Measurements from ENCODE around the gene YTHDC1.
"Not testable (repeated sequence)": the region's sequence is repeated elsewhere in the genome, so short reads cannot be mapped to it uniquely, and the experiment has no call there.

Gene YTHDC1

GRCh38 chr4:68349649-68350360 lies at the start of gene YTHDC1:
Gene YTHDC1, minus strand, starts transcription at chr4:68350090. Its CDS starts 337 bp downstream, at chr4:68349753.
- peak; percentile 95 for DNase-seq

DNA sequence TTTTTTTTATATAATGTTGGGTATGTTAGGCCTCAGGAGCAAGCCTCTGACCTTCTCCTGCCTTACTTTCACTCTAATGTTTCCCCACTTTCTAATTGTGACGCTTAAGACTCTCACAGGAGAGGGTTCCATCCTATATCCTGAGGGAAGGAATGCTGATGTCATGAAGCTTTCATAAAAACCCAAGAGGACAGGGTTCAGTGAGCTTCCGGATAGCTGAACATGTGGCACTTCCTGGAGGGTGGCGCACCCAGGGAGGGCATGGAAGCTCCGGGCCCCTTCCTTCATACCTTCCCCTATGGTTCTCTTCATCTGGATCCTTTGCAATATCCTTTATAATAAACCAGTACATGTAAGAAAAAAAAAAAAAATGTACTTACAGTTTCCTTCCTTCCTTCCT lies 49.4 kb upstream of the YTHDC1 start:
- DNase-seq = no peak

- no peak for DNase-seq
Observed at GRCh38 chr4:68396756-68397155, 46.9 kb upstream of the YTHDC1 start.

DNA sequence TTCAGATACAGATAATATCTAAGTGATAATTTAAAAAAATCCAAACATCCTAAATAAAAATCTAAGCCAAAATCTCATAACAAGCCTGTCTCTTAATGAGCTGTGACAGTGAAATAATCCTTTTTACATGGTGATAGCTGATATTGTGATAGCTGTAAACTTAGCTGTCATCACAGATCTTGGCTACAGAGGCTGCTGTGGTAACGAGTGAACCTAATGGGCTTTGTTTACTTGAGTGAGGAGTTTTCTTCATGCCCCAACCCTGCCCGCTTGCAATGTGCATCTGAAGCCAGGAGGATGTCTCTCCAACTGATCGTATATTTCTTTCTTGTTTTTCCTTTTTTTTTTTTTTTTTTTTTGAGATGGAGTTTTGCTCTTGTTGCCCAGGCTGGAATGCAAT lies 41.5 kb upstream of the YTHDC1 start:
- no peak for DNase-seq

- DNase-seq = no peak
Observed at GRCh38 chr4:68390205-68390935, 40.5 kb upstream of the YTHDC1 start.

DNA sequence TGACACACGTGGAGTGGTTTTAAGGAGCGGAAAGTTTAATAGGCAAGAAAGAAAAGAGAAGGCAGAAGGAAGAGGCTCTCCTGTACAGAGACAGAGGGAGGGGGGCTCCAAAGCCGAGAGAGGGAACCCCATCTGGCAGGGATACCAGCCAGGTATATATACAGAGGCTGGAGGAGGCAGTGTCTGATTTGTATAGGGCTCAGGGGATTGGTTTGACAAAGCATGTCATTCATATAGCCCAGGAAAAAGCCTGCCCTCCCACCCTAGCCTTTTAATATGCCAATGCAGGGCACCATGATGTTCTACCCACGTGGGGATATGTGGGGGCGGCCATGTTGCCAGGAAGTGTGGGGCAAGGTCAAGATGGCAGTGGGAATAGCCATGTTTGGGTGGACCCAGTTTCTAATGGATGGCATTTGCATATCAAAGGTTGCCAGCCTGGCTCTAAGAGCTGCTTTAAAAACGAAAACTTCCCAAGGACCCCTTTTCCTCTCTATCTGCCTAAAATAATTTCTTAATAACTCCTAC lies 39.6 kb upstream of the YTHDC1 start:
- DNase-seq = not testable (repeated sequence)

- DNase-seq = no peak
Observed at GRCh38 chr4:68388347-68388865, 38.5 kb upstream of the YTHDC1 start.

GRCh38 chr4:68385267-68385666 lies 35.4 kb upstream of the YTHDC1 start:
- DNase-seq = no peak

DNA sequence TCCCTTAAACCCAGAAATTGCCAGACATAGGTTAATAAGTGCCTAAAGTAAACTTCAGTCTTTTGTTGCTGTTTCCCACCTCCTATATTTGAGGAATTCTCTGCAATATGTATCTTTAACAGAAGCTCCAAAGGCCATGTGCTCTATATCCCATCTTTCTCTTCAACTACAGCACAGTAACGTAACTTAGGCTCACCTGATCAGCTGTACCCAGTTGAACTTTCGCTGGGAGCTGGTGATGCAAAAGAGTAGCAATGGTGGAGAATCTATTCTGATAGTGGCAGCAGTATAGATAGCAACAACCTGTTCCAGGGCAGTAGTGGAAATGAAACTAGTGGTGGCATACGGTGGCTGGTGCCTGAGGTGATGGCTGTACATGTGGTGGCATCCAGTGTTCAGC lies 33.2 kb upstream of the YTHDC1 start:
- no peak for DNase-seq

- no peak for DNase-seq
Observed at GRCh38 chr4:68378226-68378625, 28.3 kb upstream of the YTHDC1 start.

DNA sequence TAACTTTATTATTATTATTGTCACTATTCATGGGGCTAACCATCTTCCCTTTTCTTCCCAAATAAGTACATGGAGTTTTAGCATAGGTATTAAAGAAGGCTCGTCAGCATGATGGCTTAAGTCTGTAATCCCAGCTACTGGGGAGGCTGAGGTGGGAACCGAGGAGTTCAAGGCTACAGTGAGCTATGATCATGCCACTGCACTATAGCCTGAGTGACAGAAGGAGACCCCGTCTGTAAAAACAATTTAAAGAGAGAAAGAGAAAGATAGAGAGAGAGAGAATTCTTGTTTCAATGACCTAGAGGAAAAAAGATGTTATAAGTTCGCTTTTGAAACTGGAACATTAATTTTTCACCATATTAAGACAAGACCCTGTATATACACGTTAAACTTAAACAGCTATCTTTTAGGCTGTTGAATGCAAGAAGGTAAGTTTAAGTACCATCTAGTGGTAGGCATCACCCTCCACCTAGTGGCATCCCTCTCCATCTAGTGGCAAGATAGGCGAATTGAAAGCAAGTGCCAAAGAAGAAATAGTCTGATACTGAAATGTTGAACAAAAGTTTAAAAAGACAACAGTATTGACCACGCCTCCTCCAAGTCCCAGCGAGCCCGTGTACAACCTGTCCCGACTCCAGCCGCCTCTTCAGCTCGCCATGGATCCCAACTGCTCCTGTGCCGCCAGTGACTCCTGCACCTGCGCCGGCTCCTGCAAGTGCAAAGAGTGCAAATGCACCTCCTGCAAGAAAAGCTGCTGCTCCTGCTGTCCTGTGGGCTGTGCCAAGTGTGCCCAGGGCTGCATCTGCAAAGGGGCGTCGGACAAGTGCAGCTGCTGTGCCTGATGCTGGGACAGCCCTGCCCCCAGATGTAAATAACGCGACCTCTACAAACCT lies 26.0 kb upstream of the YTHDC1 start:
- no peak for DNase-seq

DNA sequence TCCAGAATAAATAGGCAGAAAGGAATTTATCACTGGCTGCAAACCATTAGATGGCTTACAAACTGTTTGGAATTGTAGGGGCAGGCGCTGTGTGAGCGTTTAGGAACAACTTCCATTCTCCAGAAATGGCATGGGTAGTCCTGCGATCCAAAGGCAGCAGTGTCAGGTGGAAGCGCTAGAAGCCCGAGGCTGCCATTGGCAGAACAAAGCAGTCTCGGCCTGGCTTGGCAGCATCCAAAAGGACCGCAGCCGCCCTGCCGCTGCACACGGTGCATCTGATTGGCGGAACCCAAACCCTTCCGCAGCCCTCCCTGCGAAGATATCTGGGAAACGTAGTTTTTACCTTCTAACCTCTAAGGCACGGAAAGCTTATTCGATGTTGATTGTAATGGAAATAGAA lies 23.6 kb upstream of the YTHDC1 start:
- no peak for DNase-seq

- DNase-seq = no peak
Observed at GRCh38 chr4:68372588-68372987, 22.7 kb upstream of the YTHDC1 start.

DNA sequence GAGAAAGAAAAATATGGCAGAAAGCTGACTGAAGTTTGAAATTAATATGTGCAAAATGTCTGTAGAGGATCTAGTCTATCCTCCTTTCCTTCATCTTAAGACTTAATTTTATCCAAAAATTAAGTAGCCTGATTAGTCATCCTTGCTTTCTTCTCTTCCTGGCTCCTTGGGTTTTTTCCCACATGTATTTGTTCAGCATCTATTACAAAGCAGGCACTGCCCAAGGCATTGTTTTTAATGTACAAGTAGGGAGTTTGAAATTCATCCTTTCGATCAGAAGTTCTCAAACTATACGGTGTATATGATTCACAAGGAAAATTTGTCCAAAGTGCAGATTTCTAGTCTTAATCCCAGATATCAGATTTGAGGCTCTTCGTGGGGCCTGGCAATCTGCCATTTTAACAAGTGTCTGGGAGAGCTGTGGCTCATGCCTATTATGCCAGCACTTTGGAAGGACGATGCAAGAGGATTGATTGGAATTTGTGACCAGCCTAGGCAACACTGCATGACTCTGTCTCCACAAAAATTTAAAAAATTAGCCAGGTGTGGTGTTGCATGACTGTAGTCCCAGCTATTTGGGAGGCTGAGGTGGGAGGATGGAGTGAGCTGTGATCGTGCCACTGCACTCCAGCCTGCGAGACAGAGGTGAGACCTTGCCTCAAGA lies 19.4 kb upstream of the YTHDC1 start:
- DNase-seq = no peak

- no peak for DNase-seq
Observed at GRCh38 chr4:68368691-68369131, 18.8 kb upstream of the YTHDC1 start.

DNA sequence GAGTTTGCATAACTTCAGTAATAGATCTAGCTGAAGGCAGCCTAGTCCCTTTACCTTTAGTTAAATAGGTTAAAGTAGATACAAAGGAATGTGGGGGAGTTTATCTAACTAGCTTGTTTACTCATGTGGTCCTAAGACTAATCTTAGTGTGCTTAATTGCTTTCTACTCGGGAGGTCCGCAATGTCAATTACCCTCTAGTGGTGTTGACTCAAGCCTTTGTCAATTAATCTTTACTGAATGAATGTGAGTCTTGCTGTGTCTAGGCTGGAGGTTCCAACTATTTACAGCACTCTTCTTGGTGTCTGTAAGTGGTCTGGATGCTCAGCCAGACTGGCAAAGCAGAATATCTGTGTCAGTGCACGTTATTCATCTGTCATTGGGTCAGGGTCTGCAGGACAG lies 17.9 kb upstream of the YTHDC1 start:
- no peak for DNase-seq

GRCh38 chr4:68366600-68366999 lies 16.7 kb upstream of the YTHDC1 start:
- no peak for DNase-seq

DNA sequence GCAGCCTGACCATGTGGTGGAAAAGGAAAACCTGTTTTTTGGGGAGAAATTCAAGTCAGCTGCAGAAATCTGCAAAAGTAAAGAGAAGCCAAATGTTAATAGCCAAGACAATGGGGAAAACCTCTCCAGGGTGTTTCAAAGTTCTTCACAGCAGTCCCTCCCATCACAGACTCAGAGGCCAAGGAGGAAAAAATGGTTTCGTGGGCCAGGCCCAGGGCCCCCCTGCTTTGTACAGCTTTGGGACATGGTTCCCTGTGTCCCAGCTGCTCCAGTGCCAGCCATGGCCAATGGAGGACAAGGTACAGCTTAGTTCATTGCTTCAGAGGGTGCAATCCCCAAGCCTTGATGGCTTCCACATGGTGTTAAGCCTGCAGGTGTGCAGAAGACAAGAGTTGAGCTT lies 15.2 kb upstream of the YTHDC1 start:
- DNase-seq = no peak

DNA sequence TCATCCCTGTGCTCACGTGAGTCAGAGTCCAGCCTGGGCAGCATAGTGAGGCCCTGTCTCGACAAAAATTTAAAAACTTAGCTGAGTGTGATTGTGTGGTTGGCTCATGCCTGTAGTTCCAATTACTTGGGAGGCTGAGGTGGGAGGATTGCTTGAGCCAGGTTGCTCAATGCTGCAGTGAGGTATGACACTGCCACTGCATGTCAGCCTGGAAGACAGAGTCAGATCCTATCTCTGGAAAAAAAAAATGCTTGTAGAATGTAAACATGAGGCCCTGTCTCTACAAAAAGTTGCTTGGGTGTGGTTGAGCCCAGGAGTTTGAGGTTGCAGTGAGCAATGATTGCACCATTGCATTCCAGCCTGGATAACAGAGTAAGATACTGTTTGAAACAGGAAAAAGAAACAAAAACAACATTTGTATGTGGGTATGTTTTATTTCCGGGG lies 11.3 kb upstream of the YTHDC1 start:
- no peak for DNase-seq

GRCh38 chr4:68360231-68360968 lies 10.5 kb upstream of the YTHDC1 start:
- no peak for DNase-seq

DNA sequence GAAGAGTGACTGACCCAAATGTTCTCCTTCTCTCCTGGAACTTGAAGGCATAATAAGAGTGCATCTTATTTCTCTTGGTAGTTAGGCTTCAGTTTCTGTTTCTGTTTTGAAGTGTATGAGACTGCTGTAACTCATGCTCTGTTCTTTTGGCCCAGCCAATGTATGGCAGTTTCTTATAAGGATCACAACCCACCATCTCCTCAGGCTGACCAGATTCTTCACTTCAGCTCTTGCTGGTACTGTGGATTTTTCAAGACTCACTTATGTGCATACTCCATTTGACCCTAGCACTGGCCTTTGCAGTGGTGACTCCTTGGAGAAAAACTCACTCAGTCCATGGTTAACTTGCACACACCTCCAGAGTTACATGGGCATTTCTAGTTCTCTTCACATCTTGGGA lies 9.6 kb upstream of the YTHDC1 start:
- DNase-seq = no peak

DNA sequence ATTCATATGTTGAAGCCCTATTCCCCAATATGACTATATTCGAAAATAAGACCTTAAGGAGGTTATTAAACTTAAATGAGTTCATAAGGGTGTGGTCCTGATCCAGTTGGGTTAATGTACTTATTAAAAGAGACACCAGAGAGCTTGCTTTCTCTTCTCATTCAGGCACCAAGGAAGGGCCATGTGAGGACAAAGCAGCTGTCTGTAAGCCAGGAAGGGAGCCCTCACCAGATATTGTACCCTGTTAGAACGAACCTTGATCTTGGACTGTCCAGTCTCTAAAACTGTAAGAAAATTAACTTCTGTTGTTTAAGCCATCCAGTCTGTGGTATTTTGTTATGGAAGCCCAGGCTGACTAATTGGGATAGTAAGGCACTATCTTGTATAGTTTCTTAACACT lies 9.1 kb upstream of the YTHDC1 start:
- no peak for DNase-seq
